Astrocyte (in vitro differentiated cells and primary cell): ENCODE results near the gene ZNF566.

Experiments used
- EZH2 ChIP-seq: IDR thresholded peaks from 2 replicates; pipeline ENCODE4 v1.6.1; 2012; ENCODE audit warnings: mild to moderate bottlenecking, low read length, inconsistent platforms; ENCODE audit not compliant: insufficient read depth
- TF ChIP-seq, protein P1 (sequence below): IDR thresholded peaks from 2 replicates; pipeline ENCODE4 v1.5.1; 2011; ENCODE audit warnings: low read depth, mild to moderate bottlenecking, inconsistent platforms, low read length, moderate library complexity; ENCODE audit not compliant: insufficient read depth

DNA sequence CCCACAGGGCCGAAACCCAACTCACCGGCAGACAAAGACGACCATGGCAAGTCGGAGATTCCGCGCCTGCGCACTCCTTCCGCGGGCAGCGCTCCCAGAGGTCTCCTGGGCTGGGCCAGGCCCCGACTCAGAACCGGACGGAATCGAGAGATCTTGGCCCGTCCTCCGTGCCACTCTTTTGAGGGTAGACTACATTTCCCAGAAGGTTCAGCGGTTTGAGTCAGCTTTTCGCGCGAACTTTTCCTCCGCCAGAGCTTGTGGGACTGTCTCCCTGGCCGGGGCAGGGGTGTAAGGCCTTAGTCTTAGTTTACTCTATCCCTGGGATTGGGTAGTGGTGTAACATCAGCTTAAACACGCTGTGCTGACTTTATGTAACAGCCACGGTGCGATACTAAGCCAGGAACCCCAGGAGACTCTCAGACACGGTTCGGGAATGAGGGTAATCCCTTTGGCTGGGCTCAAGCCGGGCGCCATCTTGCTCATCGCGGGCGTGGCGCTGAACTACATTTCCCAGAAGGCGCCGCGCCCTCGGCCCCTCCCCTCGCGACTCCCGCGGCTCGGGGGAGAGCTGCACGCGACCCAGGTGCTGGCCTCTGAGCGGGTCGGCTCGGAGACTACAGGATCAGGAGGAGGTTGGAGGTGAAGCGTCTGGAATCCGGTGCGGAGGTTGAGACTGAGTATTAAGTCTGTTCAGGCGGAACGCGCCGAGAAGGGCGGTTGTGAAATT is 39.0 kb upstream of the ZNF566 start, which contains the start of gene ZNF260:
- TF ChIP-seq, protein P1, sequence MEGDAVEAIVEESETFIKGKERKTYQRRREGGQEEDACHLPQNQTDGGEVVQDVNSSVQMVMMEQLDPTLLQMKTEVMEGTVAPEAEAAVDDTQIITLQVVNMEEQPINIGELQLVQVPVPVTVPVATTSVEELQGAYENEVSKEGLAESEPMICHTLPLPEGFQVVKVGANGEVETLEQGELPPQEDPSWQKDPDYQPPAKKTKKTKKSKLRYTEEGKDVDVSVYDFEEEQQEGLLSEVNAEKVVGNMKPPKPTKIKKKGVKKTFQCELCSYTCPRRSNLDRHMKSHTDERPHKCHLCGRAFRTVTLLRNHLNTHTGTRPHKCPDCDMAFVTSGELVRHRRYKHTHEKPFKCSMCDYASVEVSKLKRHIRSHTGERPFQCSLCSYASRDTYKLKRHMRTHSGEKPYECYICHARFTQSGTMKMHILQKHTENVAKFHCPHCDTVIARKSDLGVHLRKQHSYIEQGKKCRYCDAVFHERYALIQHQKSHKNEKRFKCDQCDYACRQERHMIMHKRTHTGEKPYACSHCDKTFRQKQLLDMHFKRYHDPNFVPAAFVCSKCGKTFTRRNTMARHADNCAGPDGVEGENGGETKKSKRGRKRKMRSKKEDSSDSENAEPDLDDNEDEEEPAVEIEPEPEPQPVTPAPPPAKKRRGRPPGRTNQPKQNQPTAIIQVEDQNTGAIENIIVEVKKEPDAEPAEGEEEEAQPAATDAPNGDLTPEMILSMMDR = no peak
- no peak for TF ChIP-seq EZH2
